Astrocyte (in vitro differentiated cells and primary cell): ENCODE data around the gene ESPL1.

ENCODE experiments used
- EZH2 ChIP-seq: IDR thresholded peaks from 2 replicates; pipeline ENCODE4 v1.6.1; 2012; ENCODE audit warnings: mild to moderate bottlenecking, low read length, inconsistent platforms; ENCODE audit not compliant: insufficient read depth
- TF ChIP-seq, protein P1 (sequence below): IDR thresholded peaks from 2 replicates; pipeline ENCODE4 v1.5.1; 2011; ENCODE audit warnings: low read depth, mild to moderate bottlenecking, inconsistent platforms, low read length, moderate library complexity; ENCODE audit not compliant: insufficient read depth

DNA sequence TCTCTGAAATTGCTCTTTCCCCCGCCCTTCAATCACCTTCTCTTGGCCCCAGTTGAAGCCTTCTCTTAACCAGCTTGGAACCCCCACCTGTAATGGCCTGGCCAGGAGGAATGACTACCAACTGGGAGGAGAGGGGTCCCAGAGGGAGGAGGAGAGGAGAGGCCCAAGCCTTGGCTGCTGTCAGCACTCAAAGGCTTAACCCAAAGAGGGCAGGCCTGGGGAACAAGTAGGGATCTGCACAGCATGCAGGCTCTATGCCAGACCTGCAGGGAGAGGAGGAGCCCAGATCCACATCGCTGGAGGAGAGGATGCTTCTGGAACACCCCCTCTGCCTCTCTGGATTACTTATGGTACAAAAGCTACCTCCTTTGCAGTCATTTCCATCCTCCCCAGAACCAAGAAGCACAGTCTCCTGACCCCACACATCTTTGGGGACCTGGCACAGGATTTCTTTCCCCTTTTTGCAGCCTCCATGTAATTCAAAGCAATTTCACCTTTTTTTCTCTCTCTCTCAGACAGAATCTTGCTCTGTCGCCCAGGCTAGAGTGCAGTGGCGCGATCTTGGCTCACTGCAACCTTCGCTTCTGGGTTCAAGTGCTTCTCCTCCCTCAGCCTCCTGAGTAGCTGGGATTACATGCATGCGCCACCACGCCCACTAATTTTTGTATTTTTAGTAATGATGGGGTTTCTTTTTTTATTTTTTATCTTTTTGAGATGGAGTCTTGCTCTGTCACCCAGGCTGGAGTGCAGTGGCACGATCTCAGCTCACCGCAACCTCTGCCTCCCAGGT, 42.3 kb upstream of the ESPL1 start:
- TF ChIP-seq, protein P1, sequence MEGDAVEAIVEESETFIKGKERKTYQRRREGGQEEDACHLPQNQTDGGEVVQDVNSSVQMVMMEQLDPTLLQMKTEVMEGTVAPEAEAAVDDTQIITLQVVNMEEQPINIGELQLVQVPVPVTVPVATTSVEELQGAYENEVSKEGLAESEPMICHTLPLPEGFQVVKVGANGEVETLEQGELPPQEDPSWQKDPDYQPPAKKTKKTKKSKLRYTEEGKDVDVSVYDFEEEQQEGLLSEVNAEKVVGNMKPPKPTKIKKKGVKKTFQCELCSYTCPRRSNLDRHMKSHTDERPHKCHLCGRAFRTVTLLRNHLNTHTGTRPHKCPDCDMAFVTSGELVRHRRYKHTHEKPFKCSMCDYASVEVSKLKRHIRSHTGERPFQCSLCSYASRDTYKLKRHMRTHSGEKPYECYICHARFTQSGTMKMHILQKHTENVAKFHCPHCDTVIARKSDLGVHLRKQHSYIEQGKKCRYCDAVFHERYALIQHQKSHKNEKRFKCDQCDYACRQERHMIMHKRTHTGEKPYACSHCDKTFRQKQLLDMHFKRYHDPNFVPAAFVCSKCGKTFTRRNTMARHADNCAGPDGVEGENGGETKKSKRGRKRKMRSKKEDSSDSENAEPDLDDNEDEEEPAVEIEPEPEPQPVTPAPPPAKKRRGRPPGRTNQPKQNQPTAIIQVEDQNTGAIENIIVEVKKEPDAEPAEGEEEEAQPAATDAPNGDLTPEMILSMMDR = no peak
- TF ChIP-seq EZH2 = no peak
